ENCODE data around the gene RAB4B. TPM values are rescaled to one million over a fixed set of nuclear protein-coding genes. Genes with fewer than 3 reads are reported as not detected.
A peak's percentile ranks its signal among the peaks of the same experiment; 100 is the strongest.
"Not testable (repeated sequence)": the region's sequence is repeated elsewhere in the genome, so short reads cannot be mapped to it uniquely, and the experiment has no call there.

The RAB4B gene
- total RNA-seq, 2 experiments from 2014 or later: 36.2 to 56.7 TPM

GRCh38 chr19:40755791-40756190, 22.3 kb upstream of the RAB4B start:
- H3K27me3 Mint-ChIP-seq: no peaks in the 10 kb centered on the region
- H3K27ac Mint-ChIP-seq: peak overlapping the region; percentile 94
- H3K4me1 Mint-ChIP-seq: peaks cover 58% of the 10 kb centered on the region
- DNase-seq: no peak
- H3K9me3 Mint-ChIP-seq (ENCODE audit: low read depth): no peaks in the 10 kb centered on the region
- CTCF ChIA-PET: interaction anchor here (1.1 to 6.2 kb wide), 6 partner anchors 22 to 508 kb away, joined by 3 to 44 read pairs (median 6); partner anchors contain the start of genes EGLN2 and RAB4B
- no peak for ATAC-seq
- H3K4me3 Mint-ChIP-seq: peak overlapping the region; percentile 82
- peaks cover 66% of the 10 kb centered on the region for H3K36me3 Mint-ChIP-seq

GRCh38 chr19:40756502-40757110, 21.4 kb upstream of the RAB4B start:
- H3K36me3 Mint-ChIP-seq: peaks cover 65% of the 10 kb centered on the region
- CTCF ChIA-PET: interaction anchor here (0.7 to 6.2 kb wide), 5 partner anchors 11 to 507 kb away, joined by 3 to 44 read pairs (median 4); partner anchors contain the start of gene RAB4B
- DNase-seq (peak; percentile 63), ATAC-seq (peak; percentile 31)
- no peaks in the 10 kb centered on the region for H3K9me3 Mint-ChIP-seq (ENCODE audit: low read depth)
- peak overlapping the region; percentile 51 for H3K4me3 Mint-ChIP-seq
- H3K27ac Mint-ChIP-seq: peak overlapping the region; percentile 73
- H3K4me1 Mint-ChIP-seq: peaks cover 64% of the 10 kb centered on the region
- H3K27me3 Mint-ChIP-seq: no peaks in the 10 kb centered on the region

GRCh38 chr19:40758491-40758890, 19.6 kb upstream of the RAB4B start:
- H3K9me3 Mint-ChIP-seq (ENCODE audit: low read depth): no peaks in the 10 kb centered on the region
- CTCF ChIA-PET: interaction anchor here (1.0 to 1.2 kb wide), 2 partner anchors 40 to 124 kb away, joined by 3 read pairs; no protein-coding TSS in a partner anchor
- no peaks in the 10 kb centered on the region for H3K27me3 Mint-ChIP-seq
- peaks cover 74% of the 10 kb centered on the region for H3K4me1 Mint-ChIP-seq
- peaks cover 67% of the 10 kb centered on the region for H3K36me3 Mint-ChIP-seq
- DNase-seq (no peak), ATAC-seq (no peak)
- H3K4me3 Mint-ChIP-seq: no peak overlapping the region
- H3K27ac Mint-ChIP-seq: peak overlapping the region; percentile 4

- Mint-ChIP-seq H3K27ac (no peak overlapping the region), H3K4me1 (peaks cover 79% of the 10 kb centered on the region), H3K9me3 (ENCODE audit: low read depth) (no peaks in the 10 kb centered on the region), H3K36me3 (peaks cover 72% of the 10 kb centered on the region), H3K27me3 (no peaks in the 10 kb centered on the region), H3K4me3 (no peak overlapping the region)
- ATAC-seq (no peak), DNase-seq (no peak)
- CTCF ChIA-PET: no interaction called here
Measured at GRCh38 chr19:40759352-40759751, 18.7 kb upstream of the RAB4B start.

GRCh38 chr19:40762754-40763470, 15.1 kb upstream of the RAB4B start:
- Mint-ChIP-seq H3K36me3 (peaks cover 70% of the 10 kb centered on the region), H3K4me3 (no peak overlapping the region), H3K9me3 (ENCODE audit: low read depth) (no peaks in the 10 kb centered on the region), H3K27ac (peak overlapping the region; percentile 74), H3K4me1 (peaks cover 67% of the 10 kb centered on the region), H3K27me3 (no peaks in the 10 kb centered on the region)
- CTCF ChIA-PET: interaction anchor here (0.5 to 1.7 kb wide), 2 partner anchors 44 to 380 kb away, joined by 3 to 4 read pairs; no protein-coding TSS in a partner anchor
- no peak for ATAC-seq
- DNase-seq: no peak

DNA sequence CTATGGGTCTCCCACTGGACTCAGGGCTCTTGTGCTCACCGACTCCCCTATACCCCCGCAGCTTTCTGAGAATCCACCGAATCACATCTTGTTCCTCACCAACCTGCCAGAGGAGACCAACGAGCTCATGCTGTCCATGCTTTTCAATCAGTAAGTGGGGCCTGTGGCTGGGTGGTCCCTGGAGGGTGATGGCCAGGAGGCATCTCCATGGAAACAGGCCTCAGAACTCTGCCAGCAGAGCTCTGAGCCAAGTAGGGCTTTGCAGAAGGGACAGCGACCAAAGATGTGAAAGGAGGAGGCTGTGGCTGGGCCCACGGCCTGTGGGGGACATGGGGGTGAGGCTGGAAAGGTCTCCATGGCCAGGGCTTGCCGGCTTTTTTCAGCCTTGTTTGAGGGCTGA, 14.5 kb upstream of the RAB4B start:
- DNase-seq (no peak), ATAC-seq (no peak)
- H3K27me3 Mint-ChIP-seq: no peaks in the 10 kb centered on the region
- peaks cover 63% of the 10 kb centered on the region for H3K4me1 Mint-ChIP-seq
- no peak overlapping the region for H3K4me3 Mint-ChIP-seq
- H3K27ac Mint-ChIP-seq: peak overlapping the region; percentile 74
- H3K9me3 Mint-ChIP-seq (ENCODE audit: low read depth): no peaks in the 10 kb centered on the region
- CTCF ChIA-PET: interaction anchor here (0.5 to 1.7 kb wide), 2 partner anchors 43 to 379 kb away, joined by 3 to 4 read pairs; no protein-coding TSS in a partner anchor
- H3K36me3 Mint-ChIP-seq: peaks cover 63% of the 10 kb centered on the region

GRCh38 chr19:40763963-40764362, 14.1 kb upstream of the RAB4B start:
- H3K9me3 Mint-ChIP-seq (ENCODE audit: low read depth): no peaks in the 10 kb centered on the region
- no peaks in the 10 kb centered on the region for H3K27me3 Mint-ChIP-seq
- peaks cover 65% of the 10 kb centered on the region for H3K4me1 Mint-ChIP-seq
- peaks cover 64% of the 10 kb centered on the region for H3K36me3 Mint-ChIP-seq
- CTCF ChIA-PET: no interaction called here
- peak overlapping the region; percentile 20 for H3K27ac Mint-ChIP-seq
- no peak overlapping the region for H3K4me3 Mint-ChIP-seq
- DNase-seq: no peak
- ATAC-seq: no peak

DNA sequence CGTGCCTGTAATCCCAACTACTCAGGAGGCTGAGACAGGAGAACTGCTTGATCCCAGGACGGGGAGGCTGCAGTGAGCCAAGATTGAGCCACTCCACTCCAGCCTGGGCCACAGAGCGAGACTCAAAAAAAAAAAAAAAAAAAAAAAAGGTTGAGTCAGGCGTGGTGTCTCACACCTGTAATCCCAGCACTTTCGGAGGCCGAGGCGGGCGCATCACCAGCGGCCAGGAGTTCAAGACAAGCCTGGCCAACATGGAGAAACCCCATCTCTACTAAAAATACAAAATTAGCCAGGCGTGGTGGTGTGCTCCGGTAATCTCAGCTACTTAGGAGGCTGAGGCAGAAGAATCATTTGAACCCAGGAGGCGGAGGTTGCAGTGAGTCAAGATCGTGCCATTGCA, 11.7 kb upstream of the RAB4B start:
- H3K9me3 Mint-ChIP-seq (ENCODE audit: low read depth); ATAC-seq; H3K4me3 Mint-ChIP-seq; H3K27me3 Mint-ChIP-seq; H3K27ac Mint-ChIP-seq; DNase-seq: not testable (repeated sequence)
- CTCF ChIA-PET: interaction anchor here (0.8 kb wide), 1 partner anchor 12 kb away, joined by 4 read pairs; no protein-coding TSS in a partner anchor
- peaks cover 57% of the 10 kb centered on the region for H3K4me1 Mint-ChIP-seq
- H3K36me3 Mint-ChIP-seq: peaks cover 60% of the 10 kb centered on the region

DNA sequence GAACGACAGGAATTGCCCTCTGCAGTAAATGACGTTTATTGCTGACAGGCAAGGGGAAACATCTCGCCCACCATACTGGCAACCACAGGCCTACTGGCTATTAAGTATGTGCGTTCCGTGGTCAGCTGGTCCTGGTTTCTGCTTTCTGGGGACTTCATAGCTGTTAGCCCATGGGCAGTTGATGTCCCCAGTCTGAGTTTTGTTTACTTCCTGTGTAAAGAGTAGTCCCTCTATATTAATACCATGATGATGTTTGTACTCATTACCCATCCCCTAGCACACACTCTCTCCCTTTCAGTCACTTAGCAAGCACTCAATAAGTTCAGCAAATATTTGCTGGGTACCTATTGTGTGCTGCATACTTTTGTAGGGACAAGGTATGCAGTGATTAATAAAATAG, 9.2 kb upstream of the RAB4B start:
- Mint-ChIP-seq H3K9me3 (ENCODE audit: low read depth) (no peaks in the 10 kb centered on the region), H3K27me3 (no peaks in the 10 kb centered on the region), H3K27ac (no peak overlapping the region), H3K36me3 (peaks cover 43% of the 10 kb centered on the region), H3K4me1 (peaks cover 36% of the 10 kb centered on the region), H3K4me3 (no peak overlapping the region)
- ATAC-seq: no peak
- no peak for DNase-seq
- CTCF ChIA-PET: interaction anchor here (1.7 kb wide), 1 partner anchor 11 kb away, joined by 3 read pairs; no protein-coding TSS in a partner anchor

DNA sequence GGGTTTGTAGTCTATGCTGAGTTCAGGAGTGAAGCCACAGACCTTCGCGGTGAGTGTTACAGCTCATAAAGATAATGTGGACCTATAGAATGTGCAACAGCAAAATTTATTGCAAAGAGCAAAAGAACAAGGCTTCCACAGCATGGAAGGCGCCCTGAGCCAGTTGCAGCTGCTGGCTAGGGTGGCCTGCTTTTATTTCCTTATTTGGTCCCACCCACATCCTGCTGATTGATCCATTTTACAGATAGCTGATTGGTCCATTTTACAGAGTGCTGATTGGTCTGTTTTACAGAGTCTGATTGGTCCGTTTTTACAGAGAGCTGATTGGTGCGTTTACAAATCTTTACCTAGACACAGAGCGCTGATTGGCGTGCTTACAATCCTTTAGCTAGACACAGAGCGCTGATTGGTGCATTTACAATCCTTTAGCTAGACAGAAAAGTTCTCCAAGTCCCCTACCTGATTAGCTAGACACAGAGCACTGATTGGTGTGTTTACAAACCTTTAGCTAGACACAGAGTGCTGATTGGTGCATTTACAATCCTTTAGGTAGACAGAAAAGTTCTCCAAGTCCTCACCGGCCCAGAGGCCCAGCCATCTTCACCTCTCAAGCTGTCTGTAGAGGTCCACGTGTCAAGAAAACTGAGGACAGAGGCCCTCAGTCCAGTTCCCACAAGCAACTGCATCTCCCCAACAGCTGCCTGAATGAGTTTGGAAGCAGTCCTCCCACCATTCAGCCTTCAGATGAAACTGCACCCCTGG, 6.8 kb upstream of the RAB4B start:
- Mint-ChIP-seq H3K4me1 (peaks cover 17% of the 10 kb centered on the region), H3K36me3 (peaks cover 23% of the 10 kb centered on the region)
- not testable (repeated sequence) for H3K9me3 Mint-ChIP-seq (ENCODE audit: low read depth); H3K4me3 Mint-ChIP-seq; H3K27me3 Mint-ChIP-seq; DNase-seq; H3K27ac Mint-ChIP-seq
- CTCF ChIA-PET: interaction anchor here (1.1 to 2.8 kb wide), 2 partner anchors 21 to 48 kb away, joined by 3 to 8 read pairs; partner anchors contain the start of gene ACTMAP
- peak; percentile 45 for ATAC-seq

- Mint-ChIP-seq H3K27ac (no peak within 1 kb of the TSS), H3K4me1 (peaks cover 34% of the 10 kb centered on the region), H3K4me3 (no peak within 1 kb of the TSS), H3K36me3 (peaks cover 11% of the 10 kb centered on the region), H3K27me3 (no peaks in the 10 kb centered on the region), H3K9me3 (ENCODE audit: low read depth) (no peaks in the 10 kb centered on the region)
- CTCF ChIA-PET: interaction anchor here (3.9 to 4.6 kb wide), 2 partner anchors 22 to 32 kb away, joined by 42 to 47 read pairs; partner anchors contain the start of gene EGLN2
- DNase-seq (no peak), ATAC-seq (no peak)
Measured at GRCh38 chr19:40774916-40775631, 3.0 kb upstream of the RAB4B start, which contains the start of gene MIA. TSS of gene MIA (plus strand) at chr19:40775521. CDS start at chr19:40775543, 22 bp downstream.

- Mint-ChIP-seq H3K9me3 (ENCODE audit: low read depth) (no peaks in the 10 kb centered on the region), H3K27ac (no peak overlapping the region), H3K36me3 (peaks cover 12% of the 10 kb centered on the region), H3K27me3 (no peaks in the 10 kb centered on the region), H3K4me3 (no peak overlapping the region), H3K4me1 (peaks cover 38% of the 10 kb centered on the region)
- DNase-seq (no peak), ATAC-seq (no peak)
- CTCF ChIA-PET: interaction anchor here (3.8 to 4.6 kb wide), 3 partner anchors 21 to 31 kb away, joined by 42 to 47 read pairs (median 43); partner anchors contain the start of gene EGLN2
Measured at GRCh38 chr19:40775632-40776022, 2.4 kb upstream of the RAB4B start.
